ENCODE results near the gene ATP8A1. TPM values are rescaled to one million over a fixed set of nuclear protein-coding genes. Genes with fewer than 3 reads are reported as not detected.
A peak's percentile ranks its signal among the peaks of the same experiment; 100 is the strongest.
"Not testable (repeated sequence)": the region's sequence is repeated elsewhere in the genome, so short reads cannot be mapped to it uniquely, and the experiment has no call there.

Gene ATP8A1
- total and polyA plus RNA-seq, 10 donors = 14.4 to 87.0 (median 42.1) TPM

DNA sequence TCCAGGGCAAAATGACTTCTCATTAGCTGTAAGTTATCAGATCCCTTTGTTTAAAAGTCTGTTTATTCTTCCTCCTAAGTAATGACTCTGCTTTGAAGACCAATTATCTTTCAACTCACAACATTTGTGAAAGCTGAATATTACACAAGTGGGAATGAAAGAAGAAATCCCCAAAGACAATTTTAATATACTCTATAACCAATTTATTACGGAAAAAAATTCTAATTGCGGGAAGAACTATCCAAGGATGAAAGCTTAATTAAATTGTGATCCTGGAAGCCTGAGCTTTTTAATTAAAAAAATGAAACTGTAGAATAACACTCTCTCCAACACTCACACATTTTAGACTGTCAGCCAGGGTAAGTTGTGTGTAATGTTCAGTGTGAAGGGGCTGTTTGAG lies 275.2 kb downstream of the ATP8A1 start:
- H3K9me3 ChIP-seq = no peaks in the 10 kb centered on the region
- TF ChIP-seq, protein P1, sequence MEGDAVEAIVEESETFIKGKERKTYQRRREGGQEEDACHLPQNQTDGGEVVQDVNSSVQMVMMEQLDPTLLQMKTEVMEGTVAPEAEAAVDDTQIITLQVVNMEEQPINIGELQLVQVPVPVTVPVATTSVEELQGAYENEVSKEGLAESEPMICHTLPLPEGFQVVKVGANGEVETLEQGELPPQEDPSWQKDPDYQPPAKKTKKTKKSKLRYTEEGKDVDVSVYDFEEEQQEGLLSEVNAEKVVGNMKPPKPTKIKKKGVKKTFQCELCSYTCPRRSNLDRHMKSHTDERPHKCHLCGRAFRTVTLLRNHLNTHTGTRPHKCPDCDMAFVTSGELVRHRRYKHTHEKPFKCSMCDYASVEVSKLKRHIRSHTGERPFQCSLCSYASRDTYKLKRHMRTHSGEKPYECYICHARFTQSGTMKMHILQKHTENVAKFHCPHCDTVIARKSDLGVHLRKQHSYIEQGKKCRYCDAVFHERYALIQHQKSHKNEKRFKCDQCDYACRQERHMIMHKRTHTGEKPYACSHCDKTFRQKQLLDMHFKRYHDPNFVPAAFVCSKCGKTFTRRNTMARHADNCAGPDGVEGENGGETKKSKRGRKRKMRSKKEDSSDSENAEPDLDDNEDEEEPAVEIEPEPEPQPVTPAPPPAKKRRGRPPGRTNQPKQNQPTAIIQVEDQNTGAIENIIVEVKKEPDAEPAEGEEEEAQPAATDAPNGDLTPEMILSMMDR (IDR thresholded peaks at IDR 0.05 in 8 of 11, conservative IDR thresholded peaks at IDR 0.05 in 3 of 11) = no peak
- TF ChIP-seq POLR2AphosphoS5 (IDR thresholded peaks at IDR 0.05) (no peak), POLR2A (IDR thresholded peaks at IDR 0.05) (no peak)
- H3K27me3 ChIP-seq (replicated peaks in 1 of 7) = peaks cover 0 to 29% (median 0%) of the 10 kb centered on the region in 7 donors
- no peak for DNase-seq
- H3K36me3 ChIP-seq = no peaks in the 10 kb centered on the region
- no peak overlapping the region for H3K4me3 ChIP-seq
- WGBS, 5 donors = 92 to 100% (median 98%) methylated on average over 2 of the region's 2 CpGs
- no peaks in the 10 kb centered on the region for H3K4me1 ChIP-seq
- intact Hi-C loops (cut with DNase I; ENCODE audit: low total_unique reads) = no loop called here
- no peak overlapping the region for H3K27ac ChIP-seq

DNA sequence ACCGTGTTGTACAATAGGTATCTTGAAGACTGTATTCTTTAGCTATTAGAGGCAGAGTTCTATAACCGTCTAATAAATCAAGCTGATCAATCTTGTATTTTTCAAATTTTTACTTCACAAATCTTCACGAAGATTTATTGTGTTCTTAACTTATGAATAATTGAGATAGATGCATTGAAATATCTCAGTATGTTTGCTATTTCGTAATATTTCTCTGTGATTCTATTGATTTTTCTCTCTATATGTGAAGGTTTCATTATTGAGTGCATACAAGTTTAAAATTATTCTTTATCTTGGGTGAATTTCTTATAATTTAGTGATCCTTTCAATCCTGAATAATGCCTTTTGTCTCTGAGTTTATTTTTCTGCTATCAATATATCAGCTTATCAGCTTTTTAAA lies 279.4 kb downstream of the ATP8A1 start:
- 89 to 95% (median 92%) methylated on average over 4 of the region's 4 CpGs for WGBS, 5 donors
- Histone ChIP-seq H3K9me3 (peaks cover 0 to 5% (median 0%) of the 10 kb centered on the region in 8 donors), H3K27ac (no peak overlapping the region), H3K36me3 (no peaks in the 10 kb centered on the region), H3K27me3 (replicated peaks in 1 of 7) (peaks cover 0 to 22% (median 0%) of the 10 kb centered on the region in 7 donors), H3K4me1 (no peaks in the 10 kb centered on the region), H3K4me3 (no peak overlapping the region)
- intact Hi-C loops (cut with DNase I; ENCODE audit: low total_unique reads) = loop anchor here (10.0 kb wide), 1 partner anchor 137 kb away; no protein-coding TSS in a partner anchor
- DNase-seq = no peak
- TF ChIP-seq, protein P1 (IDR thresholded peaks at IDR 0.05 in 8 of 11, conservative IDR thresholded peaks at IDR 0.05 in 3 of 11) = no peak

DNA sequence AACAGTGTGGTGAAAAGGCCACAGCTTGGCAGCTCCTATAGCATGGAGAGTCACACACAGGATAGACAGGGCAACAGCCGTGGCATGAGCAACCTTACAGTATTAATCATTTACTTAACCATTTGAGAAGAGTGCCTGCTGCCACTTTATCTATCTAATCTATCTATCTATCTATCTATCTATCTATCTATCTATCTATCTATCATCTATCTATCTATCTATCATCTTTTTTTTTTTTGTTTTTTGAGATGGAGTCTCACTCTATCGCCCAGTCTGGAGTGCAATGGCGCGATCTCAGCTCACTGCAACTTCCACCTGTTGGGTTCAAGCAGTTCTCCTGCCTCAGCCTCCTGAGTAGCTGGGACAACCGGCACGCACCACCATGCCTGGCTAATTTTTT lies 284.6 kb downstream of the ATP8A1 start:
- not testable (repeated sequence) for H3K27ac ChIP-seq; DNase-seq; H3K36me3 ChIP-seq; H3K4me3 ChIP-seq; H3K9me3 ChIP-seq; H3K4me1 ChIP-seq; H3K27me3 ChIP-seq (replicated peaks in 1 of 7)
- intact Hi-C loops (cut with DNase I; ENCODE audit: low total_unique reads) = loop anchor here (10.0 kb wide), 1 partner anchor 142 kb away; no protein-coding TSS in a partner anchor
- WGBS, 5 donors = 94 to 98% (median 96%) methylated on average over 6 of the region's 6 CpGs

DNA sequence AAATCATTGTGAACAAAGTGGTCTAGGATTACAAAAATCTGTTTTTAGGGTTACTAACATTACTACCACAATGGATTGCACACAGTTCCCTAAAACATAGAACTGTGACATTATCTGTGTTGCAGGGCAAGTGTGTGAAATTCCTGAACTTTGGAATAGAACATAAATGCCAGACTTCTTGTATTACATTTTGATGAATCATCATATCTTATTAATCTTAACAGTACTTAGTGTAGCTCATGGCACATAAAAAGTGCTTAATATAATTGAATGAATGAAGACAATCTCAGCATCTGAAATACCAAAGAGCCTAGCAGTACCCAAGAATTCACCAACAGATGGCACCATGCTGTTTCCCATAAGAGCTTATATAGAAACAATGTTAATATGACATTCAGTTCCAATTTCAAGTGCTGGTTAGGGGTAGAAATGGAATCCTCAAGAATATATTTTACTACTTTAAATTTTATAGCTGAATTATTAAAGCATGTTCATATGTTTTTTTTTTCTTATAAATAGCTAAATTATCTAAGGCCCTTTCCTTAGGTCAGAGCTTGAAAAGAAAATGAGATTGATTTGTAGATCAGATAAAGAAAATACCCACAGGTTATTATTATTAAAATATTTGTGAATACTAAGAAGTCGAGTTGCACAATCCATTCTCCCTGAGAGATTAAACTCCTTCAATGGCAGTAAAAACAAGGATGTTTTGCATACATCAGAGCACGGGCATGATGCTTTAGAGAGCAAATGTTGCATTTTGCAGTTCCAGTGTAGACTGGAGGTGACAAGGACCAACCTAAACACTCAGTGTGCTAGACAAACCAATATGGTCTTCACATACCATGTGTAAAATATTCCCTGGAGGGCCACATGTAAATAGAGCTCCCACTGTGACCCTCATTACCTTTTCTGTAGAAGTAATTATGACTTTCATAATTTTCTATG lies 285.3 kb downstream of the ATP8A1 start:
- DNase-seq = no peak
- no peak overlapping the region for H3K4me3 ChIP-seq
- no peak overlapping the region for H3K27ac ChIP-seq
- H3K9me3 ChIP-seq = peaks cover 0 to 5% (median 0%) of the 10 kb centered on the region in 8 donors
- no peak for TF ChIP-seq POLR2A (IDR thresholded peaks at IDR 0.05)
- TF ChIP-seq, protein P1 (IDR thresholded peaks at IDR 0.05 in 8 of 11, conservative IDR thresholded peaks at IDR 0.05 in 3 of 11) = peak in 7 of 11 experiments; percentile 31 to 61 (median 43)
- intact Hi-C loops (cut with DNase I; ENCODE audit: low total_unique reads) = loop anchor here (10.0 kb wide), 1 partner anchor 143 kb away; no protein-coding TSS in a partner anchor
- 48 to 61% (median 57%) methylated on average over 2 of the region's 2 CpGs for WGBS, 5 donors
- no peaks in the 10 kb centered on the region for H3K27me3 ChIP-seq (replicated peaks in 1 of 7)
- no peaks in the 10 kb centered on the region for H3K4me1 ChIP-seq
- no peaks in the 10 kb centered on the region for H3K36me3 ChIP-seq
